GM23338 (cell line): ENCODE measurements around the gene RABGAP1L. TPM values are rescaled to one million over a fixed set of nuclear protein-coding genes. Genes with fewer than 3 reads are reported as not detected.

Experiments
- ATAC-seq: fragments of 200-7000 bp; cut with Tn5 transposase; 3 replicates; pipeline ENCODE4 v1.9.1; 2020
- DNase-seq: peaks from one replicate; pipeline ENCODE4 v3.0.0-alpha.2; 2015; ENCODE audit warnings: low spot score
- H2AFZ ChIP-seq: fragments of 200-600 bp; sonication (generic); 2 replicates; pipeline ENCODE4 v1.8.0; 2016; ENCODE audit warnings: antibody characterized with exemption, mild to moderate bottlenecking, moderate library complexity
- H3F3A ChIP-seq: fragments of 200-600 bp; sonication (generic); replicated peaks from 2 replicates; pipeline ENCODE4 v1.8.0; 2017; ENCODE audit warnings: antibody characterized with exemption, mixed run types, low read depth
- H3K27ac ChIP-seq: fragments of 200-600 bp; sonication (generic); 2 replicates; pipeline ENCODE4 v1.6.1; 2016; ENCODE audit warnings: low read depth
- H3K27me3 ChIP-seq: fragments of 200-600 bp; sonication (generic); 2 replicates; pipeline ENCODE4 v1.8.0; 2016; ENCODE audit warnings: mild to moderate bottlenecking, mixed run types, moderate library complexity; ENCODE audit not compliant: insufficient read depth
- H3K36me3 ChIP-seq: fragments of 200-600 bp; sonication (generic); 2 replicates; pipeline ENCODE4 v1.8.0; 2016; ENCODE audit warnings: mild to moderate bottlenecking; ENCODE audit not compliant: insufficient read depth
- H3K4me1 ChIP-seq: fragments of 200-600 bp; sonication (generic); 2 replicates; pipeline ENCODE4 v1.8.0; 2016; ENCODE audit warnings: mild to moderate bottlenecking, moderate library complexity; ENCODE audit not compliant: insufficient read depth
- H3K4me2 ChIP-seq: fragments of 200-600 bp; sonication (generic); 2 replicates; pipeline ENCODE4 v1.7.1; 2017; ENCODE audit warnings: mixed run types
- H3K4me3 ChIP-seq: fragments of 200-600 bp; sonication (generic); 2 replicates; pipeline ENCODE4 v1.6.1; 2016; ENCODE audit warnings: mixed run types
- H3K79me2 ChIP-seq: fragments of 200-600 bp; sonication (generic); replicated peaks from 2 replicates; pipeline ENCODE4 v1.8.0; 2017; ENCODE audit warnings: mild to moderate bottlenecking; ENCODE audit not compliant: insufficient read depth
- H3K9me2 ChIP-seq: fragments of 200-600 bp; sonication (generic); 2 replicates; pipeline ENCODE4 v1.8.0; 2017; ENCODE audit not compliant: insufficient read depth
- H4K20me1 ChIP-seq: fragments of 200-600 bp; sonication (generic); replicated peaks from 2 replicates; pipeline ENCODE4 v1.8.0; 2017; ENCODE audit warnings: mild to moderate bottlenecking; ENCODE audit not compliant: insufficient read depth
- H3K27ac Mint-ChIP-seq: 2 replicates; pipeline ENCODE4 v1.8.0; 2020; ENCODE audit warnings: inconsistent platforms, mild to moderate bottlenecking, moderate library complexity, mixed read lengths
- H3K27me3 Mint-ChIP-seq: 3 replicates; pipeline ENCODE4 v1.8.0; 2022; ENCODE audit warnings: low read depth, mild to moderate bottlenecking, moderate library complexity, mixed read lengths, inconsistent platforms; ENCODE audit not compliant: insufficient read depth, poor library complexity
- H3K36me3 Mint-ChIP-seq: 3 replicates; pipeline ENCODE4 v1.8.0; 2021; ENCODE audit warnings: low read depth, mild to moderate bottlenecking, inconsistent platforms, moderate library complexity, mixed read lengths
- H3K4me1 Mint-ChIP-seq: 3 replicates; pipeline ENCODE4 v1.8.0; 2020; ENCODE audit warnings: mild to moderate bottlenecking, inconsistent platforms, mixed read lengths
- H3K4me3 Mint-ChIP-seq: 3 replicates; pipeline ENCODE4 v1.8.0; 2021; ENCODE audit warnings: moderate library complexity, mild to moderate bottlenecking, inconsistent platforms, mixed read lengths
- H3K9me3 Mint-ChIP-seq: 3 replicates; pipeline ENCODE4 v1.8.0; 2020; ENCODE audit warnings: moderate library complexity, mild to moderate bottlenecking, inconsistent platforms, mixed read lengths
- CREB1 ChIP-seq: fragments of 250-450 bp; sonication (Bioruptor Pico); IDR thresholded peaks from 2 replicates; pipeline ENCODE4 v1.5.0; 2020; ENCODE audit warnings: low read depth, mild to moderate bottlenecking, moderate library complexity
- CTCF ChIP-seq, 2 experiments: fragments of 200-600 bp in 1 of 2; sonication (generic) in 1 of 2; conservative IDR thresholded peaks; 2 replicates each; pipeline versions ENCODE4 v1.5.1 to v1.6.1; 2016 to 2017; ENCODE audit warnings: antibody characterized with exemption in 2 of 2, low read depth in 2 of 2, mild to moderate bottlenecking in 2 of 2, moderate library complexity in 1 of 2
- EZH2phosphoT487 ChIP-seq: fragments of 200-600 bp; sonication (generic); IDR thresholded peaks from one replicate; pipeline ENCODE4 v1.8.1; 2018; ENCODE audit warnings: antibody characterized with exemption; ENCODE audit not compliant: unreplicated experiment
- JUNB ChIP-seq: IDR thresholded peaks from one replicate; pipeline ENCODE4 v1.6.1; 2016; ENCODE audit warnings: antibody characterized with exemption; ENCODE audit not compliant: unreplicated experiment
- NANOG ChIP-seq: IDR thresholded peaks from 2 replicates; pipeline ENCODE4 v1.6.1; 2016; ENCODE audit warnings: antibody characterized with exemption, borderline replicate concordance
- REST ChIP-seq: IDR thresholded peaks from one replicate; pipeline ENCODE4 v1.6.1; 2018; ENCODE audit warnings: antibody characterized with exemption; ENCODE audit not compliant: unreplicated experiment
- STAT1 ChIP-seq: IDR thresholded peaks from one replicate; pipeline ENCODE4 v1.6.1; 2016; ENCODE audit warnings: antibody characterized with exemption; ENCODE audit not compliant: unreplicated experiment
- ZNF114 ChIP-seq: fragments of 250-450 bp; sonication (Bioruptor Pico); IDR thresholded peaks from 2 replicates; pipeline ENCODE4 v1.5.0; 2020; ENCODE audit warnings: mild to moderate bottlenecking, moderate library complexity
- ZNF331 ChIP-seq: fragments of 250-450 bp; sonication (Bioruptor Pico); IDR thresholded peaks from 2 replicates; pipeline ENCODE4 v1.5.0; 2020; ENCODE audit warnings: low read depth, mild to moderate bottlenecking, moderate library complexity
- ZNF462 ChIP-seq: fragments of 250-450 bp; sonication (Bioruptor Pico); IDR thresholded peaks from 2 replicates; pipeline ENCODE4 v1.5.0; 2020; ENCODE audit warnings: mild to moderate bottlenecking, moderate library complexity
- polyA plus RNA-seq: library from polyadenylated mRNA; unstranded; fragments of >200 nt; fragmentation: Nextera tagmentation; extraction: Ambion mirVana; gene quantifications from 2 replicates; pipeline ENCODE4 v1.2.1, GENCODE V29; 2016
- total RNA-seq: library from RNA; depleted of rRNA; stranded (reverse); fragments of >200 nt; shearing (Covaris generic); gene quantifications from 2 replicates; pipeline ENCODE4 v1.2.3, GENCODE V29; 2014

Gene RABGAP1L
- total and polyA plus RNA-seq, 2 experiments from 2014 or later, result 83.2 to 136 TPM

DNA sequence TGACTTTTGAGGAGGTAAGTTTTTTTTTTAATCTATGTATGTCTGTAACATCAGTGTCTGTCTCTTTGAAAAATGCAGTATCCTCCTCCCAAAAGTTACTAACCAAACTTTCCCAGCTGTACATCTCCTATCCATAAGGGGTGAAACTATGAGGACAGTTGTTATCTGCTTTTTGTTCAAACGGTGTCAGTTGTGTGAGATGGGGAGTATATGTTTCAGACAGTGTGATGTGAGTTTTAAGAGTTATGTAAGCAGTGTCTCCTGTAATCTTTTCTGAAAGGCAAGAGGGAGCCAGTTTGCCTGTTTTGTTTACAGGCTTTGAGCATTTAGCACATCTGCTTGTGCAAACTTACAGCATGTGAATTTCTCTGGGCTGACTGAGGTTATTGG is 805.6 kb downstream of the RABGAP1L start:
- DNase-seq (no peak), ATAC-seq (no peak)
- Mint-ChIP-seq H3K4me1 (peaks cover 25% of the 10 kb centered on the region), H3K36me3 (peaks cover 33% of the 10 kb centered on the region), H3K27me3 (peaks cover 4% of the 10 kb centered on the region), H3K27ac (peak overlapping the region; percentile 90; the same call in 1 of the 2 replicates), H3K4me3 (no peak overlapping the region), H3K9me3 (no peaks in the 10 kb centered on the region)
- H4K20me1 ChIP-seq, result peaks cover 11% of the 10 kb centered on the region
- TF ChIP-seq STAT1 (no peak), CREB1 (CRISPR knock-in tag) (no peak), EZH2phosphoT487 (no peak), ZNF114 (no peak), CTCF (conservative IDR thresholded peaks at IDR 0.05; ENCODE audit: low read depth in 2 of 2) (no peak), JUNB (no peak), NANOG (no peak), REST (no peak), ZNF462 (CRISPR knock-in tag) (no peak), ZNF331 (no peak)
- H2AFZ ChIP-seq, result no peak overlapping the region
- no peak overlapping the region for H3K4me2 ChIP-seq
- no peaks in the 10 kb centered on the region for H3K27me3 ChIP-seq
- H3K79me2 ChIP-seq, result 0 out of 2 replicates have a peak, but pooled peaks cover 9% of the 10 kb centered on the region
- no peaks in the 10 kb centered on the region for H3K9me2 ChIP-seq
- no peak overlapping the region for H3K4me3 ChIP-seq
- H3K4me1 ChIP-seq, result peaks cover 11% of the 10 kb centered on the region; the same call in 1 of the 2 replicates
- peaks cover 16% of the 10 kb centered on the region; the same call in 1 of the 2 replicates for H3K36me3 ChIP-seq
- H3F3A ChIP-seq, result no peaks in the 10 kb centered on the region
- peak overlapping the region; percentile 72 for H3K27ac ChIP-seq
